Raji (cell line): ENCODE data around the gene LRRC8B.

Experiments
- POLR2A ChIP-seq: IDR thresholded peaks from 2 replicates; pipeline ENCODE4 v1.6.1; 2011; ENCODE audit warnings: low read depth, low read length, control low read depth; ENCODE audit not compliant: insufficient read depth

Gene LRRC8B

DNA sequence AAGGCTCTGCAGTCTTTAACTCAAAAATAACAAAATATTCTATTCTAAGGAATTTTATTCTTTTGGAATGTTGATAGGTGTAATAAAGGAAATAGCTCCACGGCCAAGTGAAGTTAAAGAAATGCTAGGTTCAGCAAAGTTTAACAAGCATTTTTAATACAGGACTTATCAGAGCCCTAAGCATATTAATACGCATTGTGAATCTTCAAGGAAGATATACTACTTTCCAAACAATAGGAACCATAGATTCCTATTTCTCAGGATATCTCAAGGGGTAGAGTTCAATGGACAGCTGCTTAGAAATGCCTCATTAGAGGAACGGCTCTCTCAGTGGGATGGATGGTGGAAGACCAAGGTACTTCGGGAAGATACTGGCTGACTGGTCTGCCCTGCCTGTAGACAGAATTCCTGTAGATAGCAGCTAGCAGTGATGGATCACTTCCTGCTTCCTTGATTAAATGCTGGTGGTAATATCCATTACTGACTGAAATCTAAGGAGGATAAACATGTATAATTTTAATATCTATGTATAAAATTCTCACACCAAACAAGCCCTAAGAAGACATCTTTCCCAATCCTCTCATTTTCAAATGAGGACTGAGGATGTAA, 100.2 kb downstream of the LRRC8B start:
- TF ChIP-seq POLR2A, result no peak

GRCh38 chr1:89627596-89627962, 103.0 kb downstream of the LRRC8B start:
- TF ChIP-seq POLR2A, result no peak

DNA sequence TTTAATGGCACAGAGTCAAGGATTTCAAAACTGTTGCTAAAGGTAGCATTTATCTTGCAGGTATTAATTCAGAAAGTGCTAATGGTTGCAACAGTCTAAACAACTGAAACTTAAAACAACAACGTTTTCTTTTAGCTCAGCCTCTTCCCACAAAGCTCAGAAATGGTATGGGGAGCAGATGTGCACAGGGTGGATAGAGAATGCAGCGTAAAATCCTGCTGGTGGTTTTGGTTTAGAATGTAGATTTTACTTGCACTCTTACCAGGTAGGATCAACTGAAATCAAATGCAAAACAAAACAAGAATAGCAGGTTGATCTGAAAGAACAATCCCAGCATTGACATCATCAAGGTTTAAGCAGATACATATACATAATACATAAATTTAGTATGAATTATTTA, 104.5 kb downstream of the LRRC8B start:
- TF ChIP-seq POLR2A, result no peak

- TF ChIP-seq POLR2A, result no peak
These were observed 105.4 kb downstream of the LRRC8B start for GRCh38 chr1:89630048-89630447.

DNA sequence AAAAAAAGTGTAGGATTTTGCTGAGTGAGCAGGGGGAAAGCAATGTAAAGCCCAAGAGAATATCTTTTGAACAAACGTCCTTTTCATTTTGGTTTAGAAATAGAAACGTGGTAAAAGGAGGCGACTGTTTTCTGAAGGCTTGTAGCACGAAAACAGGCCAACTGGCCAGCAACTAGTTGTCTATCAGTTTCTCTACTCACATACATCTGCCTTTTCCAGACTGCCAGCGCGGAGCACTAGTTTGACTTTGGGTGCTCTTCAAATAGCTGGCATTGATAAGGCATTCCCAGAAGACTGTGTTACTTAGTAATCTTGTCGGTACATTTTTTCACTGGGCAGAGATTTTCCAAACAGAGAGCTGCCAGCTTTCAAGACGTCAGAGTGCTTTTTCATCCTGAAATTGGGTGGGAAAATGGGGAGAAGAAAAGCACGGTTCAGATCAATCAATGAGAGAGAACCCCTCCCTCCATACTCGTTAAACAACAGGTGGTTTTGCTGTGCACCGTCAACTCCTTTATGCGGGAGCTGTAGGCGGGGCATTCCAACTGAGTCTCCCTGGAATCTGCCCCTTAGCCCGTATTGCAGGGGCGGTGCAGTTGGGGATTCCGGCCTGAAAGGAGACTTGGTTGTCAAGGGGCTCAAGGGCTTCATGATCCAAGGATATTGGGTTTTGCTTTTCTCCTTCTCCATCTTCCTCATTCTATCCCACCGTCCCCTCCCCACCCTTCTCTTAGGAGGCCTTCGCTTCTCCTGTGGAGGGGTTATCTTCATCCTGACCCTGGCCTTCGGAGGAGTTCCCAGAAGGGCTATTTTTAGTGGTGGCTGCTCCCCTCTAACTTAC, 107.4 kb downstream of the LRRC8B start:
- no peak for TF ChIP-seq POLR2A

DNA sequence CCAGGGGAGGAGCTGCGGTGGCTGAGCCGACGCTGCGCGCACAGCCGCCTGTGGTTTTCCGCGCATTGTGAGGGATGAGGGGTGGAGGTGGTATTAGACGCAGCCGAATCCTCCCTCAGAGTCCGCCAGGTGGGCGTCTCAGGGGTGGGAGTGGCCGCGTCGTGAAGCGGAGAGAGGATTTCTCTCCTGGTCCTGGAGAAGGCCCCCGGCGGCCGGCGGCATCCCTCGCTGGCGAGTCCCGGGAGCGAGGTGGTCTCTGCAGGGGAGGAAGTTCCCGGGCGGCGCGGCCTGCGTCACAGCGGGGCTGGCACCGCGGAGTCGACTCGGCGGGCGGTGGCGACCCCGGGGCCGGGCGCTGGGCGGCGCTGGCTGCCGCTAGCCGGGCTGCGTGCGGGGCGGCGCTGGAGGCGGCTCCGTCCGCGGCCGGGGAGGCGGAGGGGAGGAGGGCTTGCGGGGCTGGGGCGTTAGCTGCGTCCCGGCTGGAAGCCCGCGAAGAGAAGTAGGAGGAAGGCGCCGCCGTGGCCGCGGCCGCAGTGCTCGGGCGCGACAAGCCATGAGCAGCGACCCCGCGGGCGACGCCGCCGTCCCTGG, 108.1 kb downstream of the LRRC8B start, which contains the start of gene LRRC8C:
LRRC8C (plus strand) TSS at position 464 of the 591 bp plus-strand sequence. CDS start 53,354 bp downstream, outside the sequence.
- TF ChIP-seq POLR2A, result peak; percentile 61; the same call in 1 of the 2 replicates

DNA sequence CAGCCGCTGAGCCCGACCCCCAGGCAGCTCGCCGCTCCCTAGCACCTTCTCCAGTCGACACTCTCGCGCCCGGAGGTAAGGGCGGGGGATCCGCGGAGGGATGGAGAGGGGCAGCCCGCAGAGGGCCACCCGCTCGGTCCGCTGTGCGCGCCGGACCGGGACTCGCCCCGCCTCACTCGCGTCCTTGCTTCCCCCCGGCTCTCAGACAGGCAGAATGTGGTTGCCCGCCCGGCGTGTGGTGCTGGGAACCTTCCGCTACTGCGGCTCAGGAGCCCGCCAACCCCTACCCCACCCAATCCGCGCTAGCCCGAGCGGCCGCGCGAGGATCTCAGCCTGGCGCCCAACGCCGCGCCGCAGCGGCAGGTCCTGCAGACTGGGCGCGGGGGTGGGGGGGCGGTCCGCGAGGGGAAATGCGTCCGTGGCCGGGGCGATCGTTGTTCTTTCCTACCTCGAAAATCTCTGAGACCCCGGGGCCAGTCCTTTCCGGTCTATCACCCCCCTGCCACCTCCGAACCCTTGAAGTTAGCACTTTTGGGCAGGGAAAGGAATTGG, 108.7 kb downstream of the LRRC8B start:
- TF ChIP-seq POLR2A, result peak; percentile 64

DNA sequence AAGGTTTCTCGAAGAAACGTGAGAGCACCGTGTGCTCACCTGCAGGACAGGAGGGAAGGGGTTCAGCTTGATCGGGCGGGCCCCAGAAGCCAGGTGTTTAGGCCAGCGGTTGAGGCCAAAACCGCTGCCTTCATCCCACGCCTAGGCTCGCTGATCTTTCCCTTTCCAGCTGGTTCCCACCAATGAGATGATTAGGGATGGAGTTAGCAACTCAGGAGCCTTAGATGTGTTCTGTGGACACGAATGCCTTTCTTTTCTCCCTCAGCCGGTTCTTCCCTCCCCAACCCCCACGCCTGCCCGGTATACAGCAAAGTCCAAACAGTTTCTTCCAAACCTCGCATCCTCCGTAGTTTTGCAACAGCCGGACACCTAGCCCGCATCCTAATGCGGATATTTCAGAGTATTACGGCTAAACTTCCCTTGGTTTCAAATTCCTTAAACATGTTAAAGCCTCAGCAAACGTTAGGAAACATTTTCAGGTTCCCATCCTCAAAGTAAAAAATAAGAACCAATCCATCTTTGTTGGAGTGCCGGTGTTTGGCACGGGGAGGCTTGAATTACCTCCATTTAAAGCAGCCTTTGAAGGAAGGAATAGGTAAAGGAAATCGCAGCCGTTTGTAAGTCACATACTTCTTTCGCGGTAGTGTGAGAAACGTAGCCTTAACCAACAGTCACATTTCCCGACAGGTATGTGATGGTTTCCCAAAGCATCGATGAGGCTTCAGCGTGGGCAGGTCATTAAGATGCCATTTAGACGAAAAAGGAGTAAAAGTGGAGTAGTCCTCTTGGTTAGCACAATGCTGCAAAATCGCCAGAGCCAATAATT, 109.4 kb downstream of the LRRC8B start:
- no peak for TF ChIP-seq POLR2A

DNA sequence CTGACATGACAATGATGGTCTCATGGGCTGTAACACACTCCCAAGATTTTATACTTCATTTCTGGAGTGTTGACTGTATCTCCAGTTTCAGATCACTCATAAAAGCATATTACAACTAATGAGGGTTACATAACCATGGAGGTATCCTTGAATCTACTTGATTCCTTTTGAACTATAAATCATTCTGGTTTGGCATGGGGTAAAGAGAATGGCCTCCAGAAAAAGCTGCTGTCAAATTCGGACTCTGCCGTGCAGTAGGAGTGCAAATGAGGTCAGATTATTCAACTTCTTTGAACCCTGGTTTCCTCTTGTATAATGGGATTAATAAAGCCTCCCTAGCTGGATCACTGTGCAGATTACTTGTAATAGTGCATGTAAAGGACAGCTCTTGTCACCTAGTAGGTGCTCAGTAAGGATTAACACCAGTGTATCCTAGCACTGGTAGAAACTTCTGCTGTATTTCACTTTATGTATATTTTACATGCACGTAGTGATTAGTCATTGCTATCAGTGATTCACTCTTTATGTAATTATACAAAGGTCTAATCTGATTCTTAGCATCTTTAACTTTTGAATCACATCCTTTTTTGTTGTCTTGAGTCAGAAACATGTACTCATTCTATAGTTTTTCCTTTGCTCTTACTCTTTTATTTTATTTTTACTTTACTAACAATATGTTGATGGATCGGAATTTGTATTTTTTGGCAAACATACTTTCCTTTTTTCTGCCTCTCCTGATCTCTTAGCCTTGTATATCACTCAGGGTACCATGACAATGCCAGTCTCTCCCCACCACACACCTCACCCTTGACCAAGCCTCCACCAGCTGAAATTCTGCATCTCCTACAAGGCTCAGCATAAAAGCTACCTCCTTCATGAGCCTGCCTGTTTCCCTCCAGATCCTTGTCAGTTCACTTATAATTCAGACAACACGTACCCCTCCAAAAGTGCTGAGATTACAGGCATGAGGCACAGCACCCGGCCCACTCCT, 111.5 kb downstream of the LRRC8B start:
- no peak for TF ChIP-seq POLR2A

- TF ChIP-seq POLR2A, result no peak
These were observed 112.9 kb downstream of the LRRC8B start for GRCh38 chr1:89637496-89637895.

GRCh38 chr1:89640440-89640839, 115.8 kb downstream of the LRRC8B start:
- TF ChIP-seq POLR2A, result no peak

DNA sequence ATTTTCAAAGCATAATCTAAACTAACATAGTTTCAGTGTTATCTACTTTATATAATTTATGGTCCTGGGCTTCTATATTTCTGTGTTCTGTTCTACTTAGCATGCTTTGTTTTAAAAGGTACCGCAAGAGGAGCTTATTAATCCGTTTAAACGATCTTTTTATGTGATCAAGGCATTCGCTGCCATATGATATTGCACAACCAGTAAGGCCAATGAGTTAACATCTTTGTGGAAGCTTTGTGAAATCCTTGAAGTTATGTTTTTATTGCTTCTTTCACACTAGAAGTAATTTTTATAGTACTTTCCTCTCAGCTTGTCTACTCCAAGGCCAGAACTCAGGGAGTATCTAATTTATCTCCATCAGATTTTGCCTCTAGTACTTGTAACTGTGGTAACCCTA, 117.2 kb downstream of the LRRC8B start:
- TF ChIP-seq POLR2A, result no peak

DNA sequence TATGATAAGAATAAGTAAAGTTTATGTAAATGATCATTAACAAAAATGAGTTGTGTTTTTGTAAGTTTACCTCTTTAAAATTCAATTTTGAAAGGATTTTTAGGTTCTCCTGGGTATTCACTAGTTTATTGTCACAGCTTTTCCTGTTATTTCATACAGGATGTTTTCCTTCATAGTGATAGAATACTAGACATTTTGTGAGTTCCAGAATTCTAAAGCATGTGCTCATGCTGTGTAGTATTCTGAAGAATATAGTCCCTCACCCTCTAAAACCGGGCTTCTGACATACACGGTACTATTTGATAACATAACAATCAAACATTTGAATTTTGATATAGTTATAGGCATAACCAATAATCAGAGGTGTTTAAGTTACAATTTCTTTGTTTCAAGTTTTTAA, 118.9 kb downstream of the LRRC8B start:
- no peak for TF ChIP-seq POLR2A
